Stimulated activated CD8-positive, alpha-beta memory T cell treated with anti-CD3 and anti-CD28 coated beads, Interleukin-7, amount 100 ng/mL, for 1 hour (primary cell): ENCODE data around the gene MGAT5.
"Not testable (repeated sequence)": the region's sequence is repeated elsewhere in the genome, so short reads cannot be mapped to it uniquely, and the experiment has no call there.

Experiments used
- DNase-seq, 2 donors: peaks; one replicate each; pipeline ENCODE4 v3.0.0-alpha.2; 2020; ENCODE audit warnings: low read depth in 2 of 2

The MGAT5 gene

DNA sequence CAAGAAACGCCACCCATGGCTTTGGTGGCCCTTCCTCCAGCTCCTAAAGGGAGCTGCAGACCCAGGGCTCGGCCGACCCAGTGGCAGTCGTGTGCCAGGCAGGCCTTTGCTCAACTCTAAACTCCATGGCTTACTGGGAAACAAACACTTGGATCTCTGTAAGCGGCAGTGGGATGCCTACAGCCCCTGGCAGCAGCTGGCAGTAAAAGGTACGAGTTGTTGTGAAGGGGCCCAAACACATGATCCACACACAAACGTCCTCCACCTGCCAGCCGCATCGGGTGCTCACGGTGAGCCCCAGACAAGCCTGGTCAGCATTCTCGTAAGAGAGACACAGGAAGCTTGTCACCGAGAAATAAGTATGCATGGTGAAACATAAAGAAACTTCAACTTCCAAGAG, 214.9 kb downstream of the MGAT5 start:
- no peak for DNase-seq

DNA sequence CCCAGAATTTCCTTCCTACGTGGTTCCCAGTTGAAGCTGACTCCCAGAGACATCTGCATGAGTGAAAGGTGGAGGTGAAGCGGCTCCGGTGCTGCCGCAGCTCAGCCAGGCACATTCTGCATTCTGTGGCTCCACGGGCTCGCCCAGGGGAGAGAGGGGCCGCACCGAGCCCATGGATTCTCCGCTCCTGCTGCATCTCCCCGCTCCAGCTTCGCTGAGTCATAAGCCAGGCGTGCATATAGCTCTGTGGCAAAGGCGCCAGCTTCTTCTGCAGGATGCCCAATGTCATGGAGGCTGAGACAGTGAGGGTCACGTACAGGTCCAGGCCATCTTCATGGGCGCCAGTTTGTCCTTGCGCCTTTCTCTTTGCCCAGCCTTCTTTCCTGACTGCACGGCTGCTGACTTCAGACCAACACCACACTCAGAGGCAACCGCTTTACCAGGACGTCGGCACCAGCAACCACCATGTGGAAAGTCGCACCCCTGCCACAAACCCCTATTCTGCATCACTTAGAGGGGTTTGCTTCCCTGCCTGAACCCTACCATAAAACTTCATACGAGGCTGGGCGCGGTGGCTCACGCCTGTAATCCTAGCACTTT, 215.7 kb downstream of the MGAT5 start:
- no peak for DNase-seq

DNA sequence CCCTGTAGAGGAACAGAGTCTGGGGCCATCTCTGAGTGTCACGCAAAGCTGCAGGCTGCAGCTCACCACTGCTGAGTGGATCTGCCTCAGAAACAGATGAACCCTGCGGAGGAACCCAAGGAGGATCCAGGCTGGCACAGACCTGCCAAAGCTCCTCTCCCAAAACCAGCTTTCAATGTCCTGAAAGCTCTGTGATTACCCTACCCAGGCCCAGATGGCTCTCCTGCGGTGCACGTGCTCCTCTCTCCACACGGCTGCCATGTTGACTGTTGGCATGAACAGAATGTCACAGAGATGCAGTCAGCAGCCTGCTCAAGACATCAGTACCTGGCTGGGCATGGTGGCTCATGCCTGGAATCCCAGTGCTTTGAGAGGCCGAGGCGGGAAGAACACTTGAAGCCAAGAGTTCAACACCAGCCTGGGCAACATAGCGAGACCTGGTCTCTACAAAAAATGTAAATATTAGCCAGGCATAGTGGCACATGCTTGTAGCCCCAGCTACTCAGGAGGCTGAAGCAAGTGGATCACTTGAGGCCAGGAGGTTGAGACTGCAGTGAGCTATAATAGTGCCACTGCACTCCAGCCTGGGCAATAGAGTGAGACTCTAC, 216.8 kb downstream of the MGAT5 start:
- no peak for DNase-seq

DNA sequence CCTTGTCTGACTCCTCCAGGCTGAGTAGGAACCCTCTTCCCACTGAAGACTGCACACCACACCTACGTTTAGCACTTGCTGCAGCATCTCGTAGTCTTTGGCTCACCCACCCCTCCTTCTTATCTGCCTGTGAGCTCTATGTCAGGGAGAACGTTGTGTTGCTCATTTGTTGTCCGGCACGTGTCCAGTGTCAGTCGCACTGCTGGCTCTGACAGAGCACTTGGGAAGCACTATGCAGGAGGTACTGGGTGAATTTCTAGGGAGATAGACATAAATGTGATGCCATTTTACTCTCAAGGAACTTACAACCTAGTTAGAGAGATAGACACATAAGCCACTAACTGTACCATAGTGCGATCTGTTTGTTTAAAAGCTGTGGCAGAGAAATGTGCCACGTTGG, 223.1 kb downstream of the MGAT5 start:
- DNase-seq = not testable (repeated sequence)

DNA sequence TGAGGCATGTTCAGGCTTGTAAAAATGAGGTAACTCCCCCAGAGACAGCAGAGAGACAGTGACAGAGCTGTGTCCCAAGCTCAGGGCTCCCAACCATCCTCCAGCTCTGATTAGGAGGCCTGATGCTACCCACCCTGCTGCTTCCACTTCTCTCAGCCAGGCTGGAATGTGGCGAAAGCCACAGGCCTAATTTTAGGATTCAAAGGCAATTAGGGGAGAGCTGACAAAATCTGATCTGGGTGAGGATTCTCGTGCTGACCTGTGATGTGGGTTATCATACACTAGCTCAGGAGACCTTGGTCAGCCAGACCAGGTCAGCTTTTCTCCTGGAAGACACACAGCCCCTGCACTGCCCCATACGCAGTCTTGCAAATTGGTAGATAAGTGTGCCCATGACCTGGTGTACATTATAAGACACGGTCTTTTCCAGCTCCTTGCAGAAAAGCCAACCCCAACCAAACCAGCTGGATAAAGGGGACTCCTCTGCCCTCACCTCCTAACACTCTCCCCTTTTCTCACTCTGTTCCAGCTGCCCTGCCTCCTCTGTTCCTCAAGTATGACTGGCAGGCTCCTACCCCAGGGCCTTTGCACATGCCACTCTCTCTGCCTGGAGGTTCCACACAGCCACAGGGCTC, 225.9 kb downstream of the MGAT5 start:
- no peak for DNase-seq

DNA sequence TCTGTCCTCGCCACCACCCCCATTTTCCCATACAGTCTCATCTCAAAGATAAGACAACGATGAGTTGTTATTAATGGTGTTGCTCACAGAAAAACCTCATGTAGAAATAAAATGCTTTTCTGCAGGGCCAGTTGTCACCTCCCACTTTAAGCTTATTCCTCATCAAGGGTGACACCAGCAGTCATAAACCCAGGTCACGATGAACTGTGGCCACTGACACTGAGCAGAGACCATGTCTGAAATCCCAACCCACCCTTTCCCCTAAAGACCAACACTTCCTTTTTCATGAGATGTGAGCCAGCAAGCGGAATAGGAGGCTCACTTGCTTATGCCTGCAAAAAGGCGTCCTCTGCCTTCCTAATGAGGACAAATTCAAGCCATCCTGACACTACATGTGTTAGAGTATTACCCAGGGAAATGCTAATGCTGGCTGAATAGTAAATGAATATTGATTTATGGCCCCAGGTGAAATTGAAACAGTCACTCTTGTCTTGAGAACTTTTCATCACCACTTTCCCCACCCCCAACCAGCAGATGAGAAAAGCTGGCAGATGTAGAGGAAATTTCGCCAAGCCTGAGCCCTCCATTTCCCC, 228.4 kb downstream of the MGAT5 start:
- no peak for DNase-seq

DNA sequence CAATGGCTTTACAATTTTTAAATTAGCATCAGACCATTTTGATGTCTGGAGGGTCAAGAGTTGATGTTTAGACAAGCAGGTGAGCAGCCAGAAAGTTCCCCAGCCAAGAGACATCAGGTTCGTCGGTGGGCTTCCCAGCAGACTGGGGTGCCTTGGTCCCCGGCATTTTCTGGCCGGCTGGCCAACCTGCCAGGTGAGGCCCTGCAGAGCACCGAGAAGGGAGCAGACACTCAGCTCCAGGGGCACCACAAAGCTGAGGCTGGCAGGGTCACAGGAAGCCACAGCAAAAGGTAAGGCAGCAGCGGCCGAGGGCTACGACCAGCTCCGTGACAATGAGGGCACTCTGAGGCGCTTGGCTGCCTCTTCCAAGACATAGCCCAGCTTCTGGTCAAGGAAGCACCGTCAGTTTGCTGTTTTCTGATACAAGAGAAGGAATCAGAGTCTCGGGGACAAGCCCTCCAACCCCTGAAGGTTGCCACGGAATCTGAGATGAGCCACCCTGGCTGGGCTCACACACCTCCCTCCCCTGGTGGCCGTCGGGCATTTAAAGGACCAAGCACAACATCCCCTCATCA, 229.0 kb downstream of the MGAT5 start:
- no peak for DNase-seq

DNA sequence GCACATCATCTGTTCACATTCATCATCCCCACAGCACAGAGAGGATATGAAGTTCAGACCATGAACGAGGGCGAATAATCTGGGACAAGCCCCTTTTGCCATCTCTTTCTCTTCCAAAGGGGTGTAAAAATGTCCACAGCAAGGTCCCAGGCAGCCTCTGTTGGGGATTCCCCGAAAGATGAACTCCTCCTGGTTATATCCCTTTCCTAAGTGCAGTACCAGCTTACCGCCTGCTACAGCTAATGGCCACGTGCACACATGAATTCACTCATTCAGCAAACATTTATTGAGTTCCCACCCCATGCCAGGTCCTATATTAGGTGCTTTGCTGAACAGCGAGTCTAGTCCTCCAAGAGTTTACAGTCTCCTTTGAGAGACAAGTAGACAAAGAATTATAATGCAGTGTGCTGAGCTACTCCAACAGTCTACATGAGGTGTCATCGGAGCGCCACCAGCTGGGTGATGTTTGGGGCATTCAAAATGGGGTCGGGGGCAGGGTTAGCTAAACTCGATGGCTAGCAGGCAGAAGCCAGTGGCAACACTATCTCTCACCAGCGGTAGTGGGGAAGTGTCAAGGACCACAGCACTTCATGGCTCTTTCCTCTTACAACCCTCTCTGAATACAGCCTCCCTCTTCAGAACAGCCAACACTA, 236.0 kb downstream of the MGAT5 start:
- no peak for DNase-seq

DNA sequence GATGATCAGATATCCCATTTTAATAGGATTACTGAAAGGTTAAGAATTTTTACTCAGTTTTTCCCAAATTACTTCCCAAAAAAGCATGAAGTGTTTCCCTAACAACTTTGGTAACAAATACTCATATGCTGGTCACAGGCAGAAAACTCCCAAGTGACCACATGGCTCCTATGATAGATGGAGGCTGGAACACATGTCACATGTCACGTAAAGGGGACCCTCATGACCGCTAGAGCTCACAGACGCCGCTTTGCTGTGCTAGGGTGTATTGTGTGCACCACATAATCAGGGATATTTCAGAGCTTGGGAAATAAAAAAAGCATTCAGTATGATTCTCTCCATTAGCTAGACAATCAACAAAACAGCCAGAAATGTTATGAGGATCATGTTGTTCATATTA, 236.7 kb downstream of the MGAT5 start:
- no peak for DNase-seq

DNA sequence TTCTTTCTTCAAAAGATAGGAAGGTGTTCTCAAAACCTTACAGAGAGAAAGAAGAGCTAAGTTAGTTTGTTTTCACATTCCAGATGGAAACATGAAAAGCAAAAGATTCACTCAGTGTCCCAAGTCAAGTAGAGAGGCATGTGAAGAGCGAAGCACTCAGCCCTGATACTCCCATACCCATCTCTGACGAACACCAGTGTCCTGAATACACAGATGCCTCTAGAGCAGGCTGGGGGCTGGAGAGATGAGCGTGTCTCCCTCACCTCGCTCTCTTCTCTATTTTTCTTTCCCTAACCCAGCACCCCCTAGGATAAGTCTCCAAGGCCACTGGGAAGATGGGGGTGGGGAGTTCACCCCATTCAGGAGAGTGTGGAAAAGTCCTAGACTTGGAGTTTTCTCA, 237.2 kb downstream of the MGAT5 start:
- no peak for DNase-seq

DNA sequence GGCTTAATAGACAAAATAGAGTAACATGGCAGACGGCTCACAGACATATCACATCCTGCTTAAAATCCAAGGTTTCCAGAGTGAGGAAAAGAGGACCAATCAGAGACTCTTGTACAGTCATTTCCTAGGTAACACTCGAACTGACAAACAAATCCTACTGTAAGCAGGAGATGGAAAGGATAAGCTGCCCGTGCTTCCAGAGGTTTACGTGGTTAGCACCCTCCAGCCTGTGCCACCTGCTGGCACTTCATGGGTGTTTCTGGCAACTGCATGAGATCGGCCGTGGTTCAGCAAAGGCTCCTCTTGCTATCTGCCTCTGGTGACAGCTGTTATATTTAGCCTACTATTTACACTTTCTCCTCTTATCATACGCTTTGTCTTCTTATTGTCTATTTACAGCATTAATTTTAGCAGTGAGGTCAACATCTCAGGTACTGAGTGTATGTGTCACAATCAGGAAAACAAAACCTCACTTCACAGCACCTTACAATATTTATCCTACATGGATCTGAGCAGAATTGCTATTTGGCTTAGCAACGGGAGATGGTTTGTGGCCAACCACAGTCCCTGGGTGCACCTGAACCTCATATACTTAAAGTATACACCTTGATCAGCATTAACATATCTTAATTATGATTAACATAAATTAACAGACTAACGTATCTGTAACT, 238.0 kb downstream of the MGAT5 start:
- DNase-seq = no peak

DNA sequence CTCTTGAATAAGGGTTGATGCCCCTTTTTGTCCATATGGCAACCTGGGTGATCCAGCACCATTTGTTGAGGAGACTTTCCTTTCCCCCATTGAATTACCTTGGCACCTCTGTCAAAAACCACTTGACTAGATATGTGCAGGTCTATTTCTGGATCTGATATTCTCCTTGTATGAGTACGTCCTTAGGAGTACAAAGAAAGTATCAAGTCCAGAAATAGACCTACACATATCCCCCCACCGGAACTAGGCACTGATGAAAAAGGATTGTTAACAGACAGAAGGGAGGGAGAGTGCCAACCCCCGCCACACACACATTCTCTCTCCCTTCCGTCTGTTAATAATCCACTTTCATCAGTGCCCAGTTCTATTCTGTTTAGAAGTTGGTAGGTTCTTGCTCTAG, 239.9 kb downstream of the MGAT5 start:
- no peak for DNase-seq

DNA sequence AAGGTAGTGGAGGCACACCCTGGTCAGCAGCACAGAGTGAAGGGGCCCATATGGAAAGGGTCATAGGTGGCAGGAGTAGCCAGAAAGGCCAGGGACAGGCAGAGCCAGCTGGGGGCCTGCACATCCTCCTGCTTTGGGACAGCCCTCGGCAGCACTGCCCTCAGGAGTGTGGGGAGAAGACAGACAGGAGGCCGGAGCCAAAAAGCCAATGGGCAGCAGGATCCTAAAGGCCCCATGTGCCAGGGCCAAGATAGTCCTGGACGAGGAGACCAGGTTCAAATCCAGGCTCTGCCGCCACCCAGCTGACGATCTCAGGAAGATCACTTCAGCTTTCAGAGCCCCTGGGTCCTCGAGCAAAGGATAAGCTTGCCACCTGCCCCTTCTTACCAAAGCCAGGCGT, 244.8 kb downstream of the MGAT5 start:
- DNase-seq = no peak

DNA sequence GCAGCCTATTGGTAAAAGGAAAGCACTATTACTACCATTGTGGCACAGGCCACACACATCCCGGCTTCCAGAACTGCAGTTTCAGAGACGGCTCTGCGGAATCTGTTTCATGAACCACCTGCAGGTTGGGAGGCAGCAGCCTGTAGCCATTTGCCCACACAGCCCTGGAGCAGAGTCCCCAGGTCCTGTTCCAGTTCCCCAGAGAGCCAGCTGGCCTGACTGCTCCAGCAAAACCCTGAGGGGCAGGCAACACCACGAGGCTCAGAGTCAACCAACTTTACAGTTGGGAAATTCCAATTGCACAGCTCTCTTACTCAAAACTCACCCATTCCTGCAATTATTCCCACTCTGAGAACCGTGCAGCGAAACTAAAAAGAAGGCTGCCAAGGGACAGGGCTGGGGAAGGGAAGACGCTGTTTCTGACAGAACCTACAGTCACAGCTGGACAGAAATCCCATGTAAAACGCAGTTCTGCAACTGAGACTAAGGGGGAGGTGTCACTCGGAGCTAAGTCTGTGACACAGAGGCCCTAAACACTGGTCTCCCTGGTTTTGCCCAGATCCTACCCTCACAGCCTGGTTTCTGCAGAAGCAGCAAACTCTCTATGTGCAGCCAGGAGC, 245.5 kb downstream of the MGAT5 start:
- no peak for DNase-seq

DNA sequence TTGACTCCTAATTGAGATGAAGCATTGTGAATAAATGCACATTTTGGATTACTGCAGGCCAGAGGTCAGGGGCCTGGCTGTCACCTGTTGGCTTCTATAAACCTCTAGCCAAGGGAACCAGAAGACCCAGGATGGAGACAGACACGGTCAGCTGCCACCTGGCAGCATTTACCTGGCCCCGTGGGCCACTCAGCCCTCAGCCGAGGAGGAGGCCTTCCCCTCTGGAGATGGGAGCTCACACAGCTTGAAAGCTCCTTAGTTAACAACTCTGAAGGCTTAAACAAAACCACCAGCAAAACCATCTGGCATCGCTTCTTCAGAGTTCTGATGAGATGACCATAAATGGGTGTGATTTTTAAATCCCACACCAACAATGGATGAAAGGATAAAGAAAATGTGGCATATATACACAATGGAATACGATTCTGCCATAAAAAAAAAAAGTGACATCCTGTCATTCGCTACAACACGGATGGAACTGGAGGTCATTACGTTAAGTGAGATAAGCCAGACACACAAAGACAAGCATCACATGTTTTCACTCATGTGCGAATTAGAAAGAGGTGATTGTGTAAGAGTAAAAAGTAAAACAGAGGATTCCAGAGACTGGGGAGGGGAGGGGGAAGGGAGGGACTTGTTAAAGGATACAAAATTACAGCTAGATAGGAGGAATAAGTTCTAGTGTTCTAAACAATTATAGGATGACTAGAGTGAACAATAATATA, 246.5 kb downstream of the MGAT5 start:
- DNase-seq = no peak

DNA sequence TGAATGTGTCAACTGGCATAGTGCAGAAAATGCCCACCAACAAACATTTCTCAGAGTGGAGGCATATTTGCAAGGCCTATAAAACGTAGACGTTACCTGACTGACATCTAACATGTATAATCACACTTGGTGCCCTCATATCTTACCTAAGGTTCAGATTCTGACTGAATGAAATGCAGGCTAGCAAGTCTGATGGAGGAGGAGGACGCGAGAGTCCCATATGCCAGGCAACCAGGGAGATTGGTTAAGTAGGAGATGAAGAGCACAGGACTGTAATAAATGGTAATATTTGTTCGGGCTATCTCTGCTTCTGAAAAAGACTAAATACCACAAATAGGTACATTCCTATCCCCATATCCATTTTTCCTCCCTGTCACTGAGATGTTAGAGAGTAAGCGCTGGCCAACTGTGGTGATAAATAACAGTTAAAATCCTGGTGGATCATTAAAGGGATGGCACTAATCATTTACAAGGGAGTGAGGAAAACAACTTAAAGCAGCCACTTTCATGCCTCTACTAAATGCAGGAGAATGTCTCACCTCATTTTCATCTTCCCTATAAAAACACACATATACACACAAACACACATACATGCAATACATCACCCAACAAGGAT, 247.7 kb downstream of the MGAT5 start:
- no peak for DNase-seq

DNA sequence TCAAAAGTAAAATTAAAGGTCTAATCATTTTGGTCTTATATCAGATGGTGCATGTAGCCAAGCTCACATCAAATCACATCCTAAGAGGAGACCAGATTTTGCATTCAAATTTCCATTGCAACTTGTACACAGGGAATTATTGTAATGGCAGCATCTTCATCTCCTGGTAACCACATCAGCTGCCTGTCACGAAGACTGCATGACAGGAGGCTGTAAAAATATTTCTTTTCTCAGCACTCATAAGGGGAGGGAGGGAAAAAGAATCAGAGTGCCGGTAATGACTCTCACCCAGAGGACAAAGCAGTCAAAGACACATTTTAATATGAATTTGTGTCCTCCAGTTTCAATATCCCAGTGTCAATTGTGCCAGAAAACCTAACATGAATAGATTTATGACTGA, 248.2 kb downstream of the MGAT5 start:
- DNase-seq = no peak
